ENCODE measurements around the gene PDGFB.

PDGFB gene

GRCh38 chr22:39237318-39238100, 7.3 kb downstream of the PDGFB start:
- no peak for DNase-seq (ENCODE audit: low spot score)
- in situ Hi-C loops (cut with MboI; ENCODE audit: low sequenced_read_pairs, unreplicated experiment), result no loop called here
- TF ChIP-seq CTCF (IDR thresholded peaks at IDR 0.05; ENCODE audit: borderline replicate concordance, control extremely low read depth, extremely low read depth, insufficient read depth, missing control alignments), result no peak

- in situ Hi-C loops (cut with MboI; ENCODE audit: low sequenced_read_pairs, unreplicated experiment), result no loop called here
- no peak for TF ChIP-seq CTCF (IDR thresholded peaks at IDR 0.05; ENCODE audit: borderline replicate concordance, control extremely low read depth, extremely low read depth, insufficient read depth, missing control alignments)
- DNase-seq (ENCODE audit: low spot score), result peak; percentile 76
These were observed 8.2 kb downstream of the PDGFB start for GRCh38 chr22:39236321-39237317.

- no peak for DNase-seq (ENCODE audit: low spot score)
- TF ChIP-seq CTCF (IDR thresholded peaks at IDR 0.05; ENCODE audit: borderline replicate concordance, control extremely low read depth, extremely low read depth, insufficient read depth, missing control alignments), result no peak
- in situ Hi-C loops (cut with MboI; ENCODE audit: low sequenced_read_pairs, unreplicated experiment), result no loop called here
These were observed 9.7 kb downstream of the PDGFB start for GRCh38 chr22:39234867-39235687.

GRCh38 chr22:39234472-39234787, 10.4 kb downstream of the PDGFB start:
- no peak for TF ChIP-seq CTCF (IDR thresholded peaks at IDR 0.05; ENCODE audit: borderline replicate concordance, control extremely low read depth, extremely low read depth, insufficient read depth, missing control alignments)
- in situ Hi-C loops (cut with MboI; ENCODE audit: low sequenced_read_pairs, unreplicated experiment), result no loop called here
- DNase-seq (ENCODE audit: low spot score), result no peak

- TF ChIP-seq CTCF (IDR thresholded peaks at IDR 0.05; ENCODE audit: borderline replicate concordance, control extremely low read depth, extremely low read depth, insufficient read depth, missing control alignments), result no peak
- in situ Hi-C loops (cut with MboI; ENCODE audit: low sequenced_read_pairs, unreplicated experiment), result no loop called here
These were observed 10.9 kb downstream of the PDGFB start for GRCh38 chr22:39233710-39234471.

More at GRCh38 chr22:39233710-39234471, 10.9 kb downstream of the PDGFB start:
- no peak for DNase-seq (ENCODE audit: low spot score)

Measured in GM13976 (cell line).